DMS153 treated with DMSO at 0.1 percent for 48 hours (cell line): ENCODE results near the gene PRKN.
A peak's percentile ranks its signal among the peaks of the same experiment; 100 is the strongest.

Experiments
- DNase-seq: peaks from one replicate; lab custom pipeline; 2025; ENCODE audit not compliant: unreplicated experiment; lab: John Stamatoyannopoulos, UW

PRKN gene

GRCh38 chr6:161438430-161439030 is 1289.0 kb downstream of the PRKN start:
- no peak for DNase-seq

- no peak for DNase-seq
Observed at GRCh38 chr6:161437851-161438250, 1289.7 kb downstream of the PRKN start.

- DNase-seq: no peak
Observed at GRCh38 chr6:161436106-161436876, 1291.3 kb downstream of the PRKN start.

GRCh38 chr6:161435748-161436070 is 1291.9 kb downstream of the PRKN start:
- DNase-seq: no peak

- no peak for DNase-seq
Observed at GRCh38 chr6:161434921-161435747, 1292.4 kb downstream of the PRKN start.

- DNase-seq: no peak
Observed at GRCh38 chr6:161434350-161434749, 1293.2 kb downstream of the PRKN start.

GRCh38 chr6:161432546-161432945 is 1295.0 kb downstream of the PRKN start:
- no peak for DNase-seq

GRCh38 chr6:161429921-161430490 is 1297.6 kb downstream of the PRKN start:
- DNase-seq: no peak

- DNase-seq: no peak
Observed at GRCh38 chr6:161424421-161424820, 1303.1 kb downstream of the PRKN start.

- DNase-seq: no peak
Observed at GRCh38 chr6:161422710-161423680, 1304.6 kb downstream of the PRKN start.

- DNase-seq: peak; percentile 35
Observed at GRCh38 chr6:161418463-161418945, 1309.1 kb downstream of the PRKN start.

GRCh38 chr6:161417717-161418462 is 1309.7 kb downstream of the PRKN start:
- no peak for DNase-seq

- no peak for DNase-seq
Observed at GRCh38 chr6:161415302-161415855, 1312.2 kb downstream of the PRKN start.

- no peak for DNase-seq
Observed at GRCh38 chr6:161414707-161415106, 1312.9 kb downstream of the PRKN start.

GRCh38 chr6:161414180-161414579 is 1313.4 kb downstream of the PRKN start:
- DNase-seq: no peak

- DNase-seq: no peak
Observed at GRCh38 chr6:161413355-161413771, 1314.2 kb downstream of the PRKN start.

- DNase-seq: no peak
Observed at GRCh38 chr6:161412795-161413194, 1314.8 kb downstream of the PRKN start.

GRCh38 chr6:161411265-161411944 is 1316.2 kb downstream of the PRKN start:
- no peak for DNase-seq

GRCh38 chr6:161410736-161411135 is 1316.8 kb downstream of the PRKN start:
- no peak for DNase-seq
